Astrocyte (in vitro differentiated cells and primary cell): ENCODE measurements around the gene SUSD4.

Experiments used
- EZH2 ChIP-seq: IDR thresholded peaks from 2 replicates; pipeline ENCODE4 v1.6.1; 2012; ENCODE audit warnings: mild to moderate bottlenecking, low read length, inconsistent platforms; ENCODE audit not compliant: insufficient read depth
- TF ChIP-seq, protein P1 (sequence below): IDR thresholded peaks from 2 replicates; pipeline ENCODE4 v1.5.1; 2011; ENCODE audit warnings: low read depth, mild to moderate bottlenecking, inconsistent platforms, low read length, moderate library complexity; ENCODE audit not compliant: insufficient read depth

DNA sequence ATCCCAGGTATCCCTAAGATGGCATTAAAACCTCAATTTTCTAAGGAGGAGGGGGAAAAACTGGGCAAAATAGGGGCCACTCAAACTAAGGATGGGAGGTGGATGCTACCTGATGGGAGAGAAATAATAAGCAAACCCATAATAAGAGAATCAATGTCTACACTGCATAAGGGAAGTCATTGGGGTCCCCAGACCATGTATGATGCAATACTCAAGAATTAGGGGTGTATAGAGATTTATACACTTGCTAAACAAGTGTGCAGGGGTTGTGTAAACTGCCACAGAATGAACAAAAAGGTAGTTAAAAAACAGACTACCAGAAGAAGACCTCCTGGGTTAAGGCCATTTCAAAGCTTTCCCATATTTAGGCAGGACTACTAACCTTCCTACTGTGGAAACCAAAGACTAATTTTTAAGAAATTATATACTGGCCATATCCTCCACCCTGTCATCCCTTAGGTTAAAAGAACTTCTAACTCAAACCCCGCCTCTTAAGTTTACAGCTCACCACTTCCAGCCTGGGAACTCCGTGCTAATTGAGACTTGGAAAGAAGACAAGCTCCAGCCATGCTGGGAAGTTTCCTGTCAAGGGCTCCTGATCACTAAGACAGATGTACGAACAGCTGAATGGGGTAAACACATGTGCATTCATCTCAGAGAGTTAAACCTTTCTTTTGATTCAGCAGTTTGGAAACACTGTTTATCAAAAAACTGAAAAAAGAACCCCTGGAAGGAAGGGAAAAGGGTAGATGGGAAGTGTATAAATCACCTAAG lies 156.5 kb downstream of the SUSD4 start:
- TF ChIP-seq, protein P1, sequence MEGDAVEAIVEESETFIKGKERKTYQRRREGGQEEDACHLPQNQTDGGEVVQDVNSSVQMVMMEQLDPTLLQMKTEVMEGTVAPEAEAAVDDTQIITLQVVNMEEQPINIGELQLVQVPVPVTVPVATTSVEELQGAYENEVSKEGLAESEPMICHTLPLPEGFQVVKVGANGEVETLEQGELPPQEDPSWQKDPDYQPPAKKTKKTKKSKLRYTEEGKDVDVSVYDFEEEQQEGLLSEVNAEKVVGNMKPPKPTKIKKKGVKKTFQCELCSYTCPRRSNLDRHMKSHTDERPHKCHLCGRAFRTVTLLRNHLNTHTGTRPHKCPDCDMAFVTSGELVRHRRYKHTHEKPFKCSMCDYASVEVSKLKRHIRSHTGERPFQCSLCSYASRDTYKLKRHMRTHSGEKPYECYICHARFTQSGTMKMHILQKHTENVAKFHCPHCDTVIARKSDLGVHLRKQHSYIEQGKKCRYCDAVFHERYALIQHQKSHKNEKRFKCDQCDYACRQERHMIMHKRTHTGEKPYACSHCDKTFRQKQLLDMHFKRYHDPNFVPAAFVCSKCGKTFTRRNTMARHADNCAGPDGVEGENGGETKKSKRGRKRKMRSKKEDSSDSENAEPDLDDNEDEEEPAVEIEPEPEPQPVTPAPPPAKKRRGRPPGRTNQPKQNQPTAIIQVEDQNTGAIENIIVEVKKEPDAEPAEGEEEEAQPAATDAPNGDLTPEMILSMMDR: no peak
- TF ChIP-seq EZH2: no peak
